Activated T-cell treated with anti-CD3 and anti-CD28 coated beads, Interleukin-2, amount 50 U/mL, for 48 hours (primary cell): ENCODE results near the gene OR2T27.
A peak's percentile ranks its signal among the peaks of the same experiment; 100 is the strongest.
"Not testable (repeated sequence)": the region's sequence is repeated elsewhere in the genome, so short reads cannot be mapped to it uniquely, and the experiment has no call there.

Experiments
- DNase-seq, 2 experiments: peaks; one replicate each; pipeline ENCODE4 v3.0.0-alpha.2; 2020

Gene OR2T27

DNA sequence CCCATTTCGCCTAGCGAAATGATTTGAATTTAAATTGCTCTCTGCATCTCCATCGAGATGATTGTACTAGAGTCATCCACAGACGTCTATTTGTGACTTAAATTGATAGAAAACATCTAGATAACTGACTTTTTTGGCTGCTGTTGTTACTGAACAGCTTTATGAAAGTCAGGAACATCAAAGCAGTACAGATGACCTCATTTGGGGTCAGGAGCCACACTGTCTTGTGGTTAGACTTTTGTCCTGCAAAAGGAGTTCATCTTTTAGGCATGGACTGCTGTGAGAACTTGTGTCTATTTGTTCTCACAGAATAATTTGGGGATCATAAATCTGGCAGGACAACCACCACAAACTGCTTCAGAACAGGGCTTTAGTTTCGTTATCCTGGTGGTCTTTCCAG lies 15.7 kb downstream of the OR2T27 start:
- not testable (repeated sequence) for DNase-seq

DNA sequence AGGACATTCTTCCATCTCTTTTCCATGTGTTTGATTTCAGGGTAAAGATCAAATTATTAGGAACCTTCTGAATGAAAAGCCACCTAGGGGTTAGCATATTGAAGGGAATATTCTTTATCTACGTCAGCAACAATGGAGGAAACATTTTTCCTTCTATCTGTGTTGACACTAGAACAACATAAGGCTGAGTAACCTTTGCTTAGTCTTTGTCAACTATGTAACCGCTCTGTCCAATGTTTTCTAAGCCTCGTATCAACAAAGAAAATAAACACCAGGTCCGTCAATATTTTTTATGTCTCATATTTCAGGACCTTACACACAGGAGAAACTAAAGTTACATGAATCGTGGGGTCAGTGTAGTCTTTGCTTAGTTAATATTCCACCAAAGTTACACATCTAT lies 18.7 kb downstream of the OR2T27 start:
- not testable (repeated sequence) for DNase-seq

DNA sequence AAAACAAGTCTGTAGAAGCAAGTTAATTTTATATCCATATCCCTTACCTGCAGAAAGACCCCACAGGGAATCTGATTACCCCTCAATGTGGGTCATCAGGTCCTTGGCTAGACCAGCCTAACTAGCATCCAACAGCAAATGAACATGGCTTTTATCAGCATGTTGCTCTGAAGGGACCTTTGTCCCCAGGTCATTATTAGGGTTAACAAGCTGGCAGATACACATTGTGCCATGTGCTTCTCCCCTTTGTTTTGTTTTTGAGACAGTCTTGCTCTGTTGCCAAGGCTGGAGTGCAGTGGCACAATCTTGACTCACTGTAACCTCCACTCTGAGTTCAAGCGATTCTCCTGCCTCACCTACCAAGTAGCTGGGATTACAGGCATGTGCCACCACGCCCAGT lies 20.3 kb downstream of the OR2T27 start, which contains the start of gene OR2T11:
Gene OR2T11 (minus strand): TSS at position 101 of the 400 bp plus-strand sequence. CDS start 7,963 bp downstream, outside the sequence.
- not testable (repeated sequence) for DNase-seq

DNA sequence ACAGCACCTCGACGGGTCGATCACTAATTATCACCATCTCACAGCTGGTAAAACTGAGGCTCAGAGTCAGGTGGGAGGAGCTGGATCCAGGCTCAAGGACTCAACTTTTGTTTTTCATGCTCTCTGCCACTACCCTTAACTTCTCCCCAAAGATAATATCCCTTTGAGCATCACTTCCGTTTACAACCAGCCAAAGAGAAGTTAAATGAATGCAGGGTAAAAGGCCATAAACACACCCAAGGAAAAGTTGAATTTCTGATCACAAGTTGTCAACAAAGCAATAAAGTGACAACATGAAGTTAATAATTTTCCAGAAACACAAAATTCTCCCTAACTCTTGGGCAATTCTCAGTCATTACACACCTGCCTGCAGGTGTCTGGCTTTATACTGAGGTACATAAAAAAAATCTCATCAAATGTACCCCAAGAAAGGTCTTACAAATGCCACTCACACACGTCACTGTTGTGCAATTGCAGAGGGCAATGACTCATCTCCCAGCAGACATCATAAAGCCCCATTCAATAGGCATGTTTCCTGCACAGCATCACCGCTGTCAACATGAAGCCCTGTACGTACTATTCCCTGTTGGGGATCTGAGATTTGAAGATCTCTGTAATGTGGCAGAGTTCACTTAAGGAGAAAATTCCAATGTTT lies 23.8 kb downstream of the OR2T27 start:
- DNase-seq = no peak

DNA sequence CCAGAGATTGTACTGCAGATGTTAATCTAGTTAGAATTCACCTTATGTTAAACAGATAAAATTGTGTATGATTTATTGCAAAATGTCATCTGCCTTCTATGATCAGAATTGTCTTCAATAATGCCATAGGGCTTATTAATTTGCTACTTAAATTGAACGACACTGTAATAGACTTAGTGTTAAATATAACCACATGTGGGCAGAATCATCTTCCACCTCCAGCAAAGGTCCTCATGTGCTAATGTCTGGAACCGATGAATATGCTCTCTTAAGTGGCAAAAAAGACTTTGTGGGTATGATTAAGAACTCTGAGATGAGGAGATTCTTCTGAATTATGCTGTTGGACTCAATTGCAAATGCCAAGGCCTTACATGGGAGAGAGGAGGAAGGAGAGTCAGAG lies 24.8 kb downstream of the OR2T27 start:
- no peak for DNase-seq

DNA sequence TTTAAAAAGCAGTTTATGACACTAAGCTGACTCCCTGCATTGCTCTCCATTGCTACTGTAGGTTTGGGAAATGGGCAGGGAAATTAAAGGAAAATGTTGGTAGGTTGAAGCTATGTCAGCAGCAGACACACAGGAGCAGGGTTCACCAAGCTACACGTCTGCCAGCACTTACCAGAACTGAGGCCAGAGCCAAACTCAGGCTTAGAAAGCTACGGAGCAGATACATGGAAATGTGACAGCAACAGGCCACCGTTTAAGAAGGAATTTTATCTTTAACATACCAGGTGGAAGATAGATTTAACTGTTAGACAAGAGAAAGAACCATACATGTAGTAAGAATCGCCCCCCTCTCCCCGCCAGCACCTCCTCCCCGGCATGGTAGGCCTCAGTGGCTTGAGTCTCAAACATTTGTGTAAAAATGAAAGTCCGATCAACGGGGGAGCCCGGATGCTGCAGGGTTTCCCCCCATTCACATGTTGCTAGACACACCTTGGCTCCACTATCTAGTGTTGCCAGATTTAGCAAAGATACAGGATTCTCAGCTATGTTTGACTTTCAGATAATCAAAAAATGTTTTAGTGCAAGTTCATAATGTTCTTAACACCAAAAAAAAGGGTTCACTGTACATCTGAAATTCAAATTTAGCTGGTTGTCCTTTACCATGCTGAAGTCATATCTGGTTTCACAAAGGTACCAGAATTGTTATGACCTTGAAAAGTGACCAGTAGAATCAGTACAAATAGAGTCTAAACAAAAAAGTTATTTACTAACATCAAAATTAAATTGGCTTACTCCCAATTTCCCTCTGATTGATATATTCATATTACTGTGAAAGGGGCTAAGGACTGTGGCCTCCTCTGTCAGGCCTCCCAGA lies 27.1 kb downstream of the OR2T27 start:
- no peak for DNase-seq

DNA sequence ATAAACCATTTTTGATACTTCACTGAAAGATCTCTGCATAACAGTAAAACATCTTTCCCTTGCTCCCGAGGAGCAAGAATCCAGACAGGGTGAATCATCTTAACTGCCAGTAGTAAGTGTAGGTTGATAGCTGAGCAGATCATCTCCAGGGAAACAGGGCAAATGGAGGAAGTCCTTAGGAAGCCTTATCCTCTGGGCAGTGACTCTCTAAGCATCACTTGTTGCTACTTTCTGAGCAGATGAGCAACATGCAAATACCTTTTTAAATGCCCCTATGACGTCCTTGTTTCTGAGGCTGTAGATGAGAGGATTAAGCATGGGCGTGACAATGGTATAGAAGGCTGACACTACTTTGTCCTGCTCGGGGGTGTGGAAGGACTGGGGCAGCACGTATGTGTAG lies 29.4 kb downstream of the OR2T27 start:
- DNase-seq = no peak

DNA sequence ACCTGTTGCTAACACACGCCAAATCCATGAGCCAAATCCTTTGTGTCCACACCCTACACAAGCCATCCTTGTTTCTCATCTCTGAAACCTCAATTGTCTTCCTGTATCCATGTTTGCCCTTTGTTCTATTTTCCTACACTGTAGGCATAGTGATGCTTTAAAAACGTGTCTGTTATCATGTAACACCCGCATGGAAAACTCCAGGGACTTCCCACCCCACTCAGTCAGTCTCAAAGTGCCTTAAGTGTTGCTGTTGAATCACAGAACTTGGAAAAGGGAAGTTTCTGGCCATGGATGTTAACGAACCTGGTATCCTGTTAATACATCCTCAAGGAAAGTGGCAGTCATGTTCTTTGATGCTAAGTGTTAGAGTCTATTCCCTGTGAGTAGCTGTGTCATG lies 30.2 kb downstream of the OR2T27 start:
- no peak for DNase-seq

DNA sequence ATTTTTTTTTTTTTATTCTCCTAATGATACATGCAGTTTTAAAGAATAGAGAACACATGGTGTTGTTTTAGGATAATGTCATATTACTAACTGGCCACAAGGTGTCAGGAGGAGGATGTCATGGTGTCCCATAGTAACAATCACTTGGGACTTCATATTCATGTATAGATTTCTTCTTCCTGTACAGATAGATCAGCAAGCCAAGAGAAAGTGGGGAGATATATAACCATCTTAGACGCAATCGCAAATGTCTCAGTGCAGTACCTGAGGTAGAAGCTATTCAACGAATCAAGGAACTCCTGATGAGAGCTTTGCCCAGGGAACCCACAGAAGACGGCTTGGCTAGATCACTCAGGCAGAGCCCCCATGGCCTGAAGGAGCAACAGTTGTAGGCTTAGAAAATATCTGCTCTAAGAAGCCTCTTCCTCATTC lies 32.7 kb downstream of the OR2T27 start:
- no peak for DNase-seq

DNA sequence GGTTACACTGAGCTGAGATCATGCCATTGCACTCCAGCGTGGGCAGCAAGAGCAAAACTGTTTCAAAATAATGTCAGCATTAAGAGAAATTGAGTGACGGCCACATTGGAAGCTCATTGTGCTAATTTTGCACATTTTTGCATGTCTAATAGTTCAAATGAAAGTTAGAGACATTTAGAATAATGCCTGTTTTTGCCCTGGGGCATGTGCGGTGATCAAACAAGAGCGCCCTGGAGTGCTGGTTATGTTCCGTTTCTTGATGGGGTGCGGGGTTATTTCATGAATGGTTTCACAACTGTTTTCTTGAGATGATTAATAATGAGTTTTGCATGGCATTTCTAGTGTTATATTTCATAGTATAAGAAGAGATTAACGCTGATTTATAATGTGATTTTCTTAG lies 33.6 kb downstream of the OR2T27 start:
- no peak for DNase-seq

DNA sequence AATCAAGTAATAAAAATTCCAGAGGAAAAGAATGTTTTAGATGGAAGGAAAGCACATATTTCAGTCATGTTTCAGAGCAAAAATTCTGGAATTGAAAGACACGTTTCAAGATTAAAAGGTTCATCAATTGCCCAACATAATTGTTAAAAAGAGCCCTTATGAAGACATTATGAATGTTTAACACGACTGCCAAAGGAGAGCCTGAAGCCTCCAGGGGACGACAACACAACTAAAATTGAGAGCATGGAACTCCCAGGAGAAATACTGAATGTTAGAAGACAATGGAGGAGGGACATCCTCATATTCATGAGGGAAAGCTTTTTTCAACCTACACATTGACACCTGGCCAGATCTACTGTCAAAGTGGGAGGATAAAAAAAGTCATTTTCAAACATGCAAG lies 36.5 kb downstream of the OR2T27 start:
- DNase-seq = peak; percentile 65 to 73

DNA sequence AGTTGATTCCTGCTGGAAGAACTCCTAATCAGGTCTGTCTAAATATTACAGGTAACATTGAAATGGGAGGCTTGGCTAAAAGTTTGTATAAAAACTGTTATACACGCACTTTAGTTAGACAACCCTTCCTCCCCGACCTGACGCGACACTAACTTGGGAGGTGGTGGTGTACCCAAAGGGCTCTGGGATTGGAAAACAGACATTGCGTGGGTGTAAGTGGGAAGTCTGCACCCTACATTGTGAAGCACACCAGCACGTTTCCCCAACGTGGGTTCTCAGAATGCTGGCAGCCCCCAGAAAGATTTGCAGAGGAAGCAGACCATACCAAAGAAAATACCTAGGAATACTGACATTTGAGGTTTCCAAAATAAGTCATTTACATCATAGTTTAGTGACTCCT lies 37.2 kb downstream of the OR2T27 start:
- DNase-seq = no peak

DNA sequence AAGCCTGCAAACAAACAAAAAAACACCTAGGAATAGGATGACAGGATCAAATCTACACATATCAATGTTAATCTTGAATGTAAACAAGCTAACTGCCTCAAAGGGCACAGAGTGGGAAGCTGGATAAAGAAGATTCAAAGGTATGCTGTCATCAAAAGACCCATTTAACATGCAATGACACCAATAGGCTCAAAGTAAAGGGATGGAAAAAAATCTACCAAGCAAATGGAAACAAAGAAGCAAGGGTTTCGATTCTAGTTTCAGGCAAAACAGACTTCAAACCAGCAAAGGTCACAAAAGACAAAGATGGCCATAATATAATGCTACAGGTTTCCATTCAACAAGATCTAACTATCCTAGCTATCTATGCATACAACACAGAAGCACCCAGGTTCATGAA lies 41.6 kb downstream of the OR2T27 start:
- DNase-seq = no peak

DNA sequence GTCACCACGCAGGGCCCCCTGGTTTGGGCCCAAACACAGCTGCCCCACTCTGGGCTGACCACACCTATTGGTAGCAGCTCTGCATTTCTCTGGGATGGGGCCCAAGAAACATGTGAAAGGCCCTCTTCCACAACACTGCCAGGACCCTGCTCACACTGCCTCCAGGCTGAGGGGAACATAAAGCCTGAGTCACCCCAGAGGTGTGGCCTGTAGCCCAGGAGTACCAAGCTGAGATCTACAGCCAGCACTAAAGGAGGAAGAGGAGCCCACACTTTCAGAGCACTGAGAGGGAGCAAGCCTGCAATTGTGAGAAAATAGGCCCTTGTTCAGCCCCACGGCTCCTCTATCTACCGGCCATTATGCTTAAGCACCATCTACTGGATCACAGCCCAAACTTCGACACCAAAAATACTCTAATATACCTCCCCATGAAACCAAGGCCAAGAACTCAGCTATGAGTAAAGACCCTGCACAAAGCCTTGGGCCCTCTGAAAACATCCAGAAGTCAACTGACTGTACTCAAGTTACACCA lies 43.4 kb downstream of the OR2T27 start:
- DNase-seq = peak; percentile 23 to 32

DNA sequence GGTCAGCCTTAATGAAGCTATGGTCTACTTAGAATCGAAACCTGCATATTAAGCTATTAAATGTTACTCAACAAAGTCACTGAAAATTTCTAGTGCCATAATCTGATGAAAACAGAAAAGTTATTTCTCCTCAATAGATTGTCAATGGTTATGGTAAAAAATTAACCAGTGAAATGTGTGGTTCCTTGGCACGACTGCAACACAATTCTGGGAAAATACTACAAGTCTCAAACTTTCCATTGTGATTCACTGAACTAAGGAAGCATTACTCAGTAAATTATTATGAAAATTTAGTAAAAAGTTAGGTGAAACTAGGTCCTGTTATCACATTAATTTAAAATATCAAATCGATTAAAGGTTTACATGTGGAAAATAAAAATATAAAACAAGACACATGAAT lies 45.0 kb downstream of the OR2T27 start:
- no peak for DNase-seq
